ENCODE data around the gene CLCN1. TPM values are rescaled to one million over a fixed set of nuclear protein-coding genes. Genes with fewer than 3 reads are reported as not detected.
A peak's percentile ranks its signal among the peaks of the same experiment; 100 is the strongest.
"Not testable (repeated sequence)": the region's sequence is repeated elsewhere in the genome, so short reads cannot be mapped to it uniquely, and the experiment has no call there.

CLCN1 gene
- not detected in 2 replicates for total RNA-seq

DNA sequence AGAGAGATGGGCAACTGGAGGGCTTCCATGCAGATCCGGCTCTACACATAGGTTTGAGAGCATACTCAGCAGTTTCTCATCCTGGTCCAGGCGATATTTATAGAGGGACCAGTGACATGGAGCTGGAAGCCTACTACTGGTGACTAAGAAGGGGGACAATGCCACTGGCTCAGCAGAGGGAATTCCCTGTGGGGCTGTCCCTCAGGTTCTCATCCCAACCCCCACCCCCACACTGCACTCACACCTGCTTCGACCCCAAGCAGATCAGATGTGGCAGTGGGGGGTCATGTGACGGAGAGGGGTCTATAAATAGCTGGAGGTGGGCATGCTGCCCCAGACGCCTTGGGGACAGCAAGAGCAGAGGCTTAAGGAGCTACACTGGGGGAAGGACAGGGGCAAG is at the start of gene CLCN1:
Gene CLCN1 (plus strand): TSS at position 336 of the 400 bp plus-strand sequence. CDS start 102 bp downstream, outside the sequence.
- no peak for DNase-seq (ENCODE audit: low read depth, low spot score)

GRCh38 chr7:143269251-143269650 is 46.7 kb upstream of the CLCN1 start:
- DNase-seq (ENCODE audit: low read depth, low spot score) = no peak

DNA sequence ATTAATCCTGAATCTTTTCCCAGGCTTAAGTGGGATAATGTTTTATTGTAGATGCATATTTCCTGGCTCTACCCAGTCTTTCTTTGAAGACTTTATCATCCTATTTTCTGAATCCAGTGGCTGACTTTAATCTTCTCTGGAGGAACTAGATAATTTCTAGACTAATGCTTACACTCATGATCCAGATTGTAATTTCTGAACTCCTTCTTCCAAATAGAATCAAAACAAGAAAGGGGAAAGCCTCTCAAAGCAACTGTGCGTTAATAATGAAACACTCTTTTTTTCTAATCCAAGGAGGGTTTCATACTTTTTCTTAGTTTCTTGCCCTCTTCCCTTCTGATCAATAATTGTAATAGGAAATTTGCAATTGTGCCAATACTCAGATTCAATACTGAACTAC is 44.7 kb upstream of the CLCN1 start:
- no peak for DNase-seq (ENCODE audit: low read depth, low spot score)

- no peak for DNase-seq (ENCODE audit: low read depth, low spot score)
Measured at GRCh38 chr7:143272871-143273270, 43.0 kb upstream of the CLCN1 start.

DNA sequence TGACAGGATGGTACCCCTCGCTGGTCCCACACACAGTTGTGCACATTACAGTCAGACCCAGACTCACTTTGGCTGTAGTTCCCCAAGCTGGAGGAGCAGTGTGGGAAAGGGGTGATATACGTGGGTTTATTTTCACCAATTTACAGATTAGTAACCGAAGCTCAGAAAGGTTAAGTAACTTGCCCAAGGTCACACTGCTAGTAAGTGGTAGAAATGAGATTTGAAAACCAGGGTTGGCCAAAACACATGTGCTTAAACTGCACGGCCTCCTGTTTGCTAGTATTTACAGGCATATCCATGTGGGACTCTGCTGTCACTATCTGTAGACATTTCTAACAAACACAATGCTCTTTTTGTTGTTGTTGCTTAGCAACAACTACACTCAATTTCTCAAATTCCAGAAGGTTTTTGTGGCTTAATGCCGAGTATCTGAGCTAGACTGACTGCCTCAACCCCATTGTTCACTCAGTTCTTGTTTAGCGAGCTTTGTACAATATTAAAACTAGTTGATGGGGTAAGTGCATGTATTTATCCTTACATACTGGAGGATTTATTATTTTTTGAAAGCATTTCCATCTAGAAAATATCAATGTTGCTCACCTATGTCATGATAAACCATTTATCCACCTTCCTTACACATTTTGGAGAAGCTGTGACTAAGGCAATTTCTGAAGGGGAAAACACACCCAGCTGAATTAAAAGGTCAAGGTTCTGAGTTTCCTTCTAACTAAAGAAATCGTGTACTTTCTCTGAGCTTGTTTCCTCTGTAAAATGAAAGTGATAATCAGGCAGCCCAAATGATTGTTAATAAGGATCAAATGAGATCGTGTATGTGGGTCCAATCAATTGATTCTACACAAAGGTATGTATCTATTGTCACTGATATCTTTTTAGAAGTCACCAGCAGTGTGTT is 36.5 kb upstream of the CLCN1 start:
- peak; percentile 75 for DNase-seq (ENCODE audit: low read depth, low spot score)

DNA sequence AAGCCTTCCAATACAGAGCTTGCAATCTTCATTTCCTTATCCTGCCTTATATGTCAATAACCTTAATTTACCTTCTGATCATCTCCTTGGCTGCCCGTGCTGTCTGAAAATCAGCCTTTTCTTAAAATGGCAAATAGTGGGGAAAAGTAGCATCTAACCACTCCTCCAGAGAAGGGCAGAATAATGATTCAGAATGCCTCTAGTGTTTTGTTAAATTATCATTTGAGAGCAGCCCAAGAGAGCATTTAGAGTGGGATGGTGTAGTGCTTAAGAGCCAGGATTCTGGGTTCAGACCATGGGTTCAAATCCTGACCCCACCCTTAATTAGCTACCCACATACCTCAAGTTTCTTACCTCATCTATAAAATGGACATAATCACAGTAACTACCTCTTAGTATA is 35.8 kb upstream of the CLCN1 start:
- no peak for DNase-seq (ENCODE audit: low read depth, low spot score)

- DNase-seq (ENCODE audit: low read depth, low spot score) = no peak
Measured at GRCh38 chr7:143280566-143280965, 35.3 kb upstream of the CLCN1 start.

GRCh38 chr7:143281529-143281928 is 34.4 kb upstream of the CLCN1 start:
- DNase-seq (ENCODE audit: low read depth, low spot score) = no peak

GRCh38 chr7:143282124-143282523 is 33.8 kb upstream of the CLCN1 start:
- DNase-seq (ENCODE audit: low read depth, low spot score) = no peak

DNA sequence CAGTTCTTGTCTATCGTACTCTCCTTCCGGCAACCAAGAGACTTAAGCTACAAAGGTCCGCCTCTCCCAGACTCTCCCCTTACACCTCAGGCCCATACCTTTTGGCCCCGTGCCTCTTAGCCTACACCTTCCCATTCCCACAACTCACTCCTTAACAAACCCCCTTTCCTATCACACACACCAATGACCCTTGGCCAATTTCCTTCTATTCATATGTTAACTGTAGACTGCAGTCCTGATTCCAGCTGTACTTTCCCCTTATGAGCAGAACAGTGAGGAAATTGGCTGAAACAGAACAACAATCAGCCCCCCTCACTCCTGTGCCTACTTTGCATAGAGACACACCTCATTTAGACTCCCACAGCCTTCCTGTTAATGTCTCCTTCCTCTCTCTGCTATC is 32.5 kb upstream of the CLCN1 start:
- no peak for DNase-seq (ENCODE audit: low read depth, low spot score)

DNA sequence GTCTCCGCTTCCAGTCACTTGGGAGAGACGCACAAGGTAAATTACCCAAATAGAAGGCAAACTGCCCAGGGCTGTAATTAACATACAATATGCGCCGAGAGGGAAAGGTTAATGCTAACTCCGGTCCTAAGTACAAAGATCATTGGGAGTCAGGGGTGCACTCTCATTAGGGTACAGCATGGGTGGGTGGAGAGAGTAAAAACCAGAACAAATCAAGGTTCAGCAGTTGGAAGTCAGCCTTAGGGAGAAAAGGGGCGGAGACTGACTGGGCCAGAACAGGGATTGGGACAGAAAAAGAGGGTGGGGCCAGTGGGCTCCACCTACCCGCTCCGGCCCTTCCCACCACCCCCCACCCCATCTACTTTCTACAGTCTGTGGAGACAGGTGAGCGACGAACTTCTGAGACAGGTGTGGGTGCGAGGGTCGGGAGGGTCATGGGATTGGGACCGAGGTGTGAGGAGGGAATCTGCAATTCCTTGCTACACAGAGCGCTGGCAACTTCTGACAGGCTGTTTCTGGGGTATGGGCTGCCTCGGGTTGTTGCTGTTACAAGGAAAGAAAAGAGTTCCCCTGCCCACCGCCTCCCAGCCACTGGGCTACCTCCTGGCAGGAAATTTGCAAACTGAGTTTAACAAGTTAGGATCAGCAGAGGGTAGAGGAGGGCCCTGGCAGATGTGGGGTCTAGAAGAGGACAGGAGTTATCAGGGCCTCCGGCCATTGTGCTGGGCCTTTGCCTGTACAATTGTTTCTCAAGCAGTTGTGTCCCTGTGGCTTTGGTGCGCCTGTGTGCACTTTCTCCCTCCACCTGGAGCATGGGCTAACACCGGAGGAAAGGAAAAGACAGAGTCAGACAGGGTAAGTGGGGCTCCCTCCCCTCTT is 31.1 kb upstream of the CLCN1 start, which contains the start of gene TMEM139:
Gene TMEM139 (plus strand): TSS at position 368 of the 879 bp plus-strand sequence. CDS start 1,000 bp downstream, outside the sequence.
- no peak for DNase-seq (ENCODE audit: low read depth, low spot score)

- DNase-seq (ENCODE audit: low read depth, low spot score) = no peak
Measured at GRCh38 chr7:143285470-143285778, 30.5 kb upstream of the CLCN1 start.

- no peak for DNase-seq (ENCODE audit: low read depth, low spot score)
Measured at GRCh38 chr7:143285806-143286521, 29.9 kb upstream of the CLCN1 start.

GRCh38 chr7:143286522-143286890 is 29.4 kb upstream of the CLCN1 start:
- no peak for DNase-seq (ENCODE audit: low read depth, low spot score)

DNA sequence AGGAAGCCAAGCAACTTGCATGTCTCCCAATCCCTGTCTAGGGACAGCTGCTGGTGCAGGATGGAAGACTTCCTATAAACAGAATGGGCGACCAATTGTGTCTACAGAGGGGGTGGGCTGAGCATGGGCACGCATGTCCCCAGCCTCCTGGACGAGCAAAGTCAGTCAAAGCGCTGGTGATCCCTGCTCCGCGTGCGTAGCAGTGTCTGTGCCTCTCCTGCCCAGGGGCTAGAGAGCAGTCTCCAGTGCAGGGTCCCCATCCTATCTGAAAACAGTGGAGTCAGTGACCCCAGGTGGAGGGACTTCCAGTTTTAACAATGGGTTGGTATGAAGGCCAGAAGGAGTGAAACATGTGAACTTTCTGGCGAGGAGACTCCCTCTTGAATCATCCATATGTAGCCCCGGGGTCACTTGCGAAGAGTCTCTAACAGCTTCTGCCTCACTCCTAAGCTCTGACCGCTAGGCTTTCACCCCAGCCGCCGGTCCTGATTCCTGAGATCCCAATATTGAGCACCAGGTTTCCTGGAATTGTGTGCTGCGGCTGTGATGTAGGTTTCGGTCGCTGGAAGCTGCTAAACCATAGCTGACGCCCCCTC is 28.5 kb upstream of the CLCN1 start:
- DNase-seq (ENCODE audit: low read depth, low spot score) = no peak

DNA sequence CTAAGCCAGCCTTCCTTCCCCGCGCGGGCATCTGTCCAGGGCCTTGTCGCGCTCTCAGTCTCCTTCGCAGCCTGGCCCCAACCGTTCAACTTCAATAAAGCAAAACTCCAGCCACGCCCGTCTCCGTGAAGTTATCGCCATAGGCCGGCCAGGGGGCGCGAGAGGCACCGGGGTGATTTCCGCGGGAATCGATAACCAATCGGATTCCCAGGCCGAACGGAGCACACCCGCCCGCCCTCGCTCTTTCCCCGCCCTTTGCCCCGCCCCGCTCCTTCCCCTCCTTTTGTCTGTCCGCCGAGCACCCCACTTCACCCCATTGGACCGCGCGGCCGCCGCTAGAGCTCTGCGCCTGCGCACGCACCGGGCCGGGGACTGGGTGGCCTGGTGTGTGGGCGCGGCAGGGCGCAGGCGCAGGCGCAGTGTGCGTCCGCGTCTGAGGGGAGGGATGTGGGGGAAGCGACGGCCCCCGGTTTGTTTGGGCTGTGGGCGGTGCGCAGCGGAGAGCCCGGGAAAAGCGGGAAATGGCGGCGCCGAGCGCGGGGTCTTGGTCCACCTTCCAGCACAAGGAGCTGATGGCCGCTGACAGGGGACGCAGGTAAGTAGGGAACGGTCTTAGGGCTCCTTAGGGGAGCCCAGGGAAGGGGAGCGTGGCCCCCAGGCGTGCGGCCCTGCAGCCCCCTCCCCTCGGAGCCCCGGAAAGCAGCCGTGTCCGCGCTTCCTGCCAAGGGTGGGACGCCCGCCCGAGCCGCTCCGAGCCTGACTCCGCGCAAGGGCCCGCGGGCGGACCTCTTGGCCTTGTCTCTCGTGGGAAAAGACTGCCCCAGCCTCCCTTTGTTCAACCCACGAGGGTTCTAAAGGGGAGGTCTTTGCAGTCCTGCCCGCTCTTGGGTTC is 27.7 kb upstream of the CLCN1 start, which contains the start of gene CASP2:
Gene CASP2 (plus strand): TSS at position 417 of the 892 bp plus-strand sequence. CDS start 105 bp downstream, at position 522.
- peak; percentile 91 for DNase-seq (ENCODE audit: low read depth, low spot score)

GRCh38 chr7:143288836-143289235 is 27.1 kb upstream of the CLCN1 start:
- no peak for DNase-seq (ENCODE audit: low read depth, low spot score)

DNA sequence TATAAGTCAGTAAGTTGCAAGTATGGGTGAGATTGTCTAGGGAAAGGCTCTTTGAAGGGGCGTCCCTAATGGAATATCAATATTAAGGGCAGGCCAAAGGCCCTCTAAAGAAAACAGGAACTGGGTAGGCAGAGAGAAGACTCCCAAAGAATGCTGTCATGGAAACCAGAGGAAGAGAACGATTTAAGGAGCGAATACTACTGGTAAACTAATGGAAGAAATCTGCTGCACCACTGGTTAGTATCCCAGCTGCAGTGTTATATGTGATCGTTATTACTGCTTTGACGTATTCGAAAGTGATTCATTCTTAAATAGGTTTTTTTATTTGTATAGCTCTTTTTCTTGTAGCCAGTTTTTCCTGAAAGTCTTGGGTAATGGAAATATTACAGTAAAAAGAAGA is 26.5 kb upstream of the CLCN1 start:
- DNase-seq (ENCODE audit: low read depth, low spot score) = no peak

DNA sequence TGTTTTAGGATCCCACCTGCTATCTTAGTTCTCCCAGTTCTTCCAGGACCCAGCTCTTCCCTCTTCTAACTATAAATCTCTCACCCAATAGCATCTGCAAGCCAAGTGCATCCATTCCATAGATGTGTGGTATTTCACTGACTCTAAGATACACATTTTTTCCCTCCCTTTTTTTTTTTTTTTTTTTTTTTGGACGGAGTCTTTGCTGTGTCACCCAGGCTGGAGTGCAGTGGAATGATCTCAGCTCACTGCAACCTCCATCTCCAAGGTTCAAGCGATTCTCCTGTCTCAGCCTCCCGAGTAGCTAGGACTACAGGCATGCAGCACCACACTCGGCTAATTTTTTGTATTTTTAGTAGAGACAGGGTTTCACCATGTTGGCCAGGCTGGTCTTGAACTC is 26.0 kb upstream of the CLCN1 start:
- DNase-seq (ENCODE audit: low read depth, low spot score) = not testable (repeated sequence)

- no peak for DNase-seq (ENCODE audit: low read depth, low spot score)
Measured at GRCh38 chr7:143290293-143290692, 25.6 kb upstream of the CLCN1 start.
